Testis (tissue), 2 donors: ENCODE results near the gene ISYNA1.

Experiments
- POLR2A ChIP-seq: fragments of 450-650 bp; IDR thresholded peaks from one replicate; pipeline ENCODE4 v1.6.1; 2017; ENCODE audit warnings: antibody characterized with exemption, mild to moderate bottlenecking, moderate library complexity
- TF ChIP-seq, protein P1 (sequence below), 3 experiments: fragments of 450-650 bp in 2 of 3; fragments of 200-600 bp in 1 of 3; sonication (generic) in 1 of 3; IDR thresholded peaks; one replicate each; pipeline ENCODE4 v1.5.1; 2016 to 2019; ENCODE audit warnings: antibody characterized with exemption in 3 of 3, mild to moderate bottlenecking in 2 of 3, moderate library complexity in 1 of 3

DNA sequence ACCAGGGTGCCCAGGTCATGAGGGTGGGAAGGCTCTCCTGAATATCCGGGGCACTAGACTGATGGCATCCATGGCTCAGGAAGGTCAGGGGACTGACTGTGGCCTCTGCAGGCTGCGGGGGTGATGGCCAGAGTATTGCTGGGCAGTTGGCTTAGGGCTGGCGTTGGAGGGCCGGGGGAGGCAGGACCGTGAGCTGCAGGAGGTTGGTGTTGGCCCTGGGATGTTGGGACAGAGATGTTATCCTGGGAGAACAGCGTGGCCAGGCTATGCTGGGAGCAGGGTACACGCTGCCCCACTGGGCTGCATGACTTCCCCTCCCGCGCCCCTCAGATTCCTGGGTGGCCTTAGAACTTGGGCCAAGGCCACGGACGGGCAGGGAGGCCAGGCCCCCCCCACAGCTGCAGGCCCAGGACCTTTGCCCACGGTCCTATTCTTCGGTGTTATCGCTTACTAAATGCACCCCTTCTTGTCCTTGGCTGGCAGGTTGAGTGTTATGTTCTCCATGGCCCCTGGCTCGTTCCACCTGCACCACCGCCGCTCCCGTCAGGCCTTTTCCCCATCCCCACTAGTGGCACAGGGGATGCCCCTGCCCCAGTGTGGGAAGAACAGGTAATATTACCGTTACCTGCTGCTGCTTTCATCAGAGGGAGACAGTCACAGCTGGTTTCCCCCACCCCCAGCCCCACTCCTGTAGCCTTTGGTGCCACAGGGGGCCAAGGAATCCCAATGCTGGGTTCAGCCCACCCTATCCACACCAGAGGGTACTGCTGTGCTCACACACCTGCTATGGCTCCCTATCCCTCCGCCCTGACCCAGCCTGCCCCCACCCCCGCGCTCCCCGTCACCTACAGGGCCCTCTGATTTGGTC, 3.2 kb upstream of the ISYNA1 start:
- TF ChIP-seq, protein P1, sequence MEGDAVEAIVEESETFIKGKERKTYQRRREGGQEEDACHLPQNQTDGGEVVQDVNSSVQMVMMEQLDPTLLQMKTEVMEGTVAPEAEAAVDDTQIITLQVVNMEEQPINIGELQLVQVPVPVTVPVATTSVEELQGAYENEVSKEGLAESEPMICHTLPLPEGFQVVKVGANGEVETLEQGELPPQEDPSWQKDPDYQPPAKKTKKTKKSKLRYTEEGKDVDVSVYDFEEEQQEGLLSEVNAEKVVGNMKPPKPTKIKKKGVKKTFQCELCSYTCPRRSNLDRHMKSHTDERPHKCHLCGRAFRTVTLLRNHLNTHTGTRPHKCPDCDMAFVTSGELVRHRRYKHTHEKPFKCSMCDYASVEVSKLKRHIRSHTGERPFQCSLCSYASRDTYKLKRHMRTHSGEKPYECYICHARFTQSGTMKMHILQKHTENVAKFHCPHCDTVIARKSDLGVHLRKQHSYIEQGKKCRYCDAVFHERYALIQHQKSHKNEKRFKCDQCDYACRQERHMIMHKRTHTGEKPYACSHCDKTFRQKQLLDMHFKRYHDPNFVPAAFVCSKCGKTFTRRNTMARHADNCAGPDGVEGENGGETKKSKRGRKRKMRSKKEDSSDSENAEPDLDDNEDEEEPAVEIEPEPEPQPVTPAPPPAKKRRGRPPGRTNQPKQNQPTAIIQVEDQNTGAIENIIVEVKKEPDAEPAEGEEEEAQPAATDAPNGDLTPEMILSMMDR (IDR thresholded peaks at IDR 0.05): no peak
- no peak for TF ChIP-seq POLR2A
